BJ (cell line): ENCODE data around the gene SNX1. TPM values are rescaled to one million over a fixed set of nuclear protein-coding genes. Genes with fewer than 3 reads are reported as not detected.

Experiments used
- CTCF ChIA-PET: fragments of 350-600 bp; formaldehyde crosslinking; extraction: SDS; loops from one replicate; lab custom pipeline; 2021; ENCODE audit warnings: antibody characterized with exemption, inconsistent platforms; lab: Yijun Ruan, JAX
- POLR2A ChIA-PET: fragments of 300-600 bp; sonication (Branson Sonifier 250); formaldehyde crosslinking; extraction: SDS; loops from one replicate; lab custom pipeline; 2021; ENCODE audit warnings: antibody characterized with exemption; lab: Charles Lee
- DNase-seq: peaks from one replicate; pipeline ENCODE4 v3.0.0-alpha.2; 2011; ENCODE audit warnings: low read depth
- H3K27me3 ChIP-seq: 2 replicates; pipeline ENCODE4 v1.6.0; 2011; ENCODE audit warnings: low read length; ENCODE audit not compliant: control insufficient read depth, insufficient read depth
- H3K36me3 ChIP-seq: 2 replicates; pipeline ENCODE4 v1.5.1; 2011; ENCODE audit warnings: low read length; ENCODE audit not compliant: control insufficient read depth, insufficient read depth
- H3K4me3 ChIP-seq: 2 replicates; pipeline ENCODE4 v1.5.1; 2011; ENCODE audit warnings: low read depth, mild to moderate bottlenecking, control low read depth, low read length
- polyA plus RNA-seq: library from polyadenylated mRNA; depleted of rRNA; stranded (reverse); fragments of >200 nt; gene quantifications from 2 replicates; pipeline ENCODE4 v1.2.3, GENCODE V29; 2011; rRNA removed
- small RNA-seq: library from RNA; depleted of rRNA; stranded (forward); fragments of <200 nt; gene quantifications from one replicate; pipeline ENCODE3, GENCODE V24; 2012; ENCODE audit warnings: low replicate concordance, low read depth; ENCODE audit not compliant: insufficient read length
- TF ChIP-seq, protein P1 (sequence below): IDR thresholded peaks from 2 replicates; pipeline ENCODE4 v1.5.1; 2011; ENCODE audit warnings: low read depth, mild to moderate bottlenecking, control low read depth, inconsistent platforms, low read length, moderate library complexity; ENCODE audit not compliant: insufficient read depth

Gene SNX1
- polyA plus RNA-seq, 1 experiment, result 57.5 TPM

DNA sequence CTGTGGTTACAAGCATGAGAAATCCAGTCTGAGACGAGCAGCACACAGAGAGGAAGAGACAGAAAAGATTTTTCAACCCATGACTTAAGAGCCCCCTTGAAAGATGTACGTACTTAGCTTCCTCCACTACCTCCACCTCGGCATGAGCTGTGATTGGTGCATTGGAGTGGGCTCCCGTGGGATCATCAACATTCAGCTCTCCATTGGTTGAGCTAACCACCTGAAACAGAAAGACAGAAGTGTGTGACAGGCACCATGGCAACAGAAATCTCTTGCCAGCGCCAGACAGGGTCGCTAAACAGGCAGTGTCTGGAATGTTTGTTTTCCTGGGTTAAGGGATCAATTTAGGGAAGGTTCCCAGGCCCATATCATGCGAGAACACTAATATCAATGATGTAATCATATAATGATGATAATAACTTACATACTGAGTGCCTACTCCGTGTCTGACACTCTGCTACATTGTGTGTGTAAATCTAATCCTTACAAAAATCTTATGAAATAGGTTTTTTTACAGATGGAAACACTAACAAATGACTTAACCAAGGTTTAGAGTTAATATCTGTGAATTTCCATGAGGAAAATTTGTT is 84.5 kb downstream of the SNX1 start:
- POLR2A ChIA-PET, result interaction anchor here (0.5 kb wide), 1 partner anchor 183 kb away, joined by 7 read pairs; no protein-coding TSS in a partner anchor
- Histone ChIP-seq H3K27me3 (no peaks in the 10 kb centered on the region), H3K36me3 (peaks cover 11% of the 10 kb centered on the region), H3K4me3 (no peak overlapping the region)
- DNase-seq, result no peak
- TF ChIP-seq, protein P1, sequence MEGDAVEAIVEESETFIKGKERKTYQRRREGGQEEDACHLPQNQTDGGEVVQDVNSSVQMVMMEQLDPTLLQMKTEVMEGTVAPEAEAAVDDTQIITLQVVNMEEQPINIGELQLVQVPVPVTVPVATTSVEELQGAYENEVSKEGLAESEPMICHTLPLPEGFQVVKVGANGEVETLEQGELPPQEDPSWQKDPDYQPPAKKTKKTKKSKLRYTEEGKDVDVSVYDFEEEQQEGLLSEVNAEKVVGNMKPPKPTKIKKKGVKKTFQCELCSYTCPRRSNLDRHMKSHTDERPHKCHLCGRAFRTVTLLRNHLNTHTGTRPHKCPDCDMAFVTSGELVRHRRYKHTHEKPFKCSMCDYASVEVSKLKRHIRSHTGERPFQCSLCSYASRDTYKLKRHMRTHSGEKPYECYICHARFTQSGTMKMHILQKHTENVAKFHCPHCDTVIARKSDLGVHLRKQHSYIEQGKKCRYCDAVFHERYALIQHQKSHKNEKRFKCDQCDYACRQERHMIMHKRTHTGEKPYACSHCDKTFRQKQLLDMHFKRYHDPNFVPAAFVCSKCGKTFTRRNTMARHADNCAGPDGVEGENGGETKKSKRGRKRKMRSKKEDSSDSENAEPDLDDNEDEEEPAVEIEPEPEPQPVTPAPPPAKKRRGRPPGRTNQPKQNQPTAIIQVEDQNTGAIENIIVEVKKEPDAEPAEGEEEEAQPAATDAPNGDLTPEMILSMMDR, result no peak
- CTCF ChIA-PET, result interaction anchor here (1.5 to 1.9 kb wide), 2 partner anchors 9 to 16 kb away, joined by 4 read pairs; no protein-coding TSS in a partner anchor

DNA sequence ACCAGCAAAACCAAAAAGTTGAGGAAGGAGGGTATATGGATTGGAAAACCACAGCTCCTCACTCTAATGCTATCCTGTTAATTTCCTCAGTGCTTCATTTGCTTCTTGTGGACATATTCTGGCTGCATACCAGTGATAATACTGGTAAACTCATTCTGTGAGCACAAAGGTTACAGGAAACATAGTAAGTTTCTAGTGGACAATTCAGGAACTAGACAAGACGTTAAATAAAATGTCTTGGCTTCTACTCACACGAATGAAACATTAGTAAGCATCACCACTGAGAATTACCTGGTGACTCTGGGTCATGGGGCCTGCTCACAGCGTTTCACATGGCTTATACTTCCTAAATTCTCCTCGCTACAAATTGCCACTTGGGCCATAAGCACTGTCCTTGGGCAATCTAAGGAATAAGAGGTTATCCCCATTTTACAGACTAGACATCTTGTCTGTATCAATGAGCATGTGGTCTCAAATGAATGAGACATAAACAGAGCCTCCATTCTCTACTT is 87.1 kb downstream of the SNX1 start:
- ChIA-PET POLR2A (no interaction called here), CTCF (no interaction called here)
- Histone ChIP-seq H3K36me3 (peaks cover 8% of the 10 kb centered on the region; the same call in 1 of the 2 replicates), H3K27me3 (no peaks in the 10 kb centered on the region), H3K4me3 (no peak overlapping the region)
- TF ChIP-seq, protein P1, result no peak
- DNase-seq, result no peak

DNA sequence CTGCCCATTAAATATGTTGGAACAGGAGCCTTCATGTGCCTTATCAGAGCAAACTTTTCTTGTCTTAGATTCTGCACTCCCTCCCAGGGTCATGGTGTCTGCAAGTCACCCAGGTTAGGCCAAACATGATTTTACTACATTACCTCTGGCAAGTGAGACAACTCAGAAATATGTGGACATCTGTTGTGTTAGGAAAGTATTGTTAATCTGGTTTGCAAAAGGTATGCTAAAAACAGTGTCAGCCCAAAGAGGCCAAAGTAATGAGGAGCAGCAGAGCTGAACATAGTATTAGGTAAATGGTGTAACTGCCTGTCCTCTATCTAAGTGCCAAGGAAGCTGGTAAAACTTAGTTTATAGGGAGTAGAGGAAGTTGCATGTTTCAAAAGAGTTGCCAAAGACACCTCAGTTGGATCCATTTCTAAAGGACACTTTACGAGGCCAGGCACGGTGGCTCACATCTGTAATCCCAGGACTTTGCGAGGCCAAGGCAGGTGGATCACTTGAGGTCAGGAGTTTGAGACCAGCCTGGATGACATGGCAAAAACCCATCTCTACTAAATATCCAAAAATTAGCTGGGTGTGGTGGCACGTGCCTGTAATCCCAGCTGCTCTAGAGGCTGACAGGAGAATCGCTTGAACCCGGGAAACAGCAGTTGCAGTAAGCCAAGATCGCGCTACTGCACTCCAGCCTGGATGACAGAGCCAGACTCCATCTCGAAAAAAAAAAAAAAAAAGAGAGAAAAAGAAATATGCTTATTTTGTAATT is 89.5 kb downstream of the SNX1 start:
- Histone ChIP-seq H3K27me3 (no peaks in the 10 kb centered on the region), H3K4me3 (no peak overlapping the region), H3K36me3 (peaks cover 2% of the 10 kb centered on the region; the same call in 1 of the 2 replicates)
- TF ChIP-seq, protein P1, result no peak
- ChIA-PET CTCF (interaction anchor here (1.4 kb wide), 1 partner anchor 9 kb away, joined by 4 read pairs; no protein-coding TSS in a partner anchor), POLR2A (no interaction called here)
- no peak for DNase-seq

DNA sequence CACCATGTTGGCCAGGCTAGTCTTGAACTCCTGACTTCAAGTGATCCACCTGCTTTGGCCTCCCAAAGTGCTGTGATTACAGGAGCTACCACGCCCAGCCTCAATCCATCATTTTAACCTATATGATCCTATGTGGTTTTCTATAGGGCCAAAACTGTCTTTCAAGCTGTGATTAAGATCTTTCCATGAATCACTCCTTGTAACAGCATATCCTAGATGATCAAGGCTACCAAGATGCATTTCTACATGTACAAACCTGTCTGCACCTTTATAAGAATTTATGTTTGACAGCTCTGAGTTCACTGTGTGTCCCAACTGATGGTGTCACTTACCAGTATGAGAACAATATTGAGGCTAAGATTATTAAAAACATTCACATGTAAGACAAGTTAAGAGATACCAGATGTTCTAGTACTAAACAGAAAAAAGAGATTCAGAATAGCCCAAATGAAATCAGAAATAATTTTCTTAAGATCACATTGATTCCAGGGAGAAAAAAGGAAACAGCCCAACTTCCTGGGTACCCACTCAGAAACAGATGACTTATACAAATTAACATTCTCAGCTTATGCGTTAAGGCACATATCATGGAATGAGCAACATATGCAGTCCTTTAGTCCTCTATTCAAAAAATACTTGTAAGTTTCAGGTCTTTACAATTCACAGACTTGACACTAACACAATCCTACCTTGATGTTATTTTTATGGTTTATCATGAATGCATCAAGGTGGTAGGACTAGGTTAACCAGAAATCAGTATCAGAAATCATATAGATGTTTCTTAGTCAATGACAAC is 91.8 kb downstream of the SNX1 start:
- ChIA-PET CTCF (interaction anchor here (0.7 to 0.9 kb wide), 2 partner anchors 11 to 22 kb away, joined by 3 read pairs; no protein-coding TSS in a partner anchor), POLR2A (no interaction called here)
- DNase-seq, result no peak

More for the DNA sequence above, 91.8 kb downstream of the SNX1 start:
- H3K36me3 ChIP-seq, result peaks cover 2% of the 10 kb centered on the region; the same call in 1 of the 2 replicates
- no peak overlapping the region for H3K4me3 ChIP-seq
- TF ChIP-seq, protein P1, result no peak
- no peaks in the 10 kb centered on the region for H3K27me3 ChIP-seq

Small RNAs within 50 kb of the gene (small RNA-seq; reads per million reads assigned to genes)
- gene RF00019, result not detected

Other genes starting within 250 kb of the SNX1 start
- 10.5 and 12.4 TPM in 2 replicates for gene DAPK2, start 49.5 kb upstream of the SNX1 start, polyA plus RNA-seq
- gene CIAO2A, start 2.1 kb upstream of the SNX1 start, polyA plus RNA-seq, result 24.6 and 41.2 TPM in 2 replicates
- 0.04 and 0.07 TPM in 2 replicates for gene SNX22, start 55.7 kb downstream of the SNX1 start, polyA plus RNA-seq
- 1,721 and 1,794 TPM in 2 replicates for gene PPIB, start 67.0 kb downstream of the SNX1 start, polyA plus RNA-seq